H1 (cell line): Measurements from ENCODE around the gene TRPV6. TPM values are rescaled to one million over a fixed set of nuclear protein-coding genes. Genes with fewer than 3 reads are reported as not detected.

ENCODE experiments used
- CTCF ChIA-PET: fragments of 300-600 bp; sonication (Branson Sonifier 250); formaldehyde crosslinking; loops from one replicate; lab custom pipeline; 2021; ENCODE audit not compliant: partially characterized antibody; lab: Charles Lee
- POLR2A ChIA-PET: fragments of 300-600 bp; sonication (Branson Sonifier 250); formaldehyde crosslinking; loops from one replicate; lab custom pipeline; 2021; ENCODE audit warnings: inconsistent platforms; ENCODE audit not compliant: partially characterized antibody; lab: Charles Lee
- DNase-seq, 2 experiments: peaks; one replicate each; pipeline versions ENCODE4 v3.0.0 to v3.0.0-alpha.2; 2010 to 2022; ENCODE audit warnings: low spot score in 2 of 2, low read depth in 1 of 2, mixed read lengths in 1 of 2
- FAIRE-seq: peaks from 2 replicates; lab custom pipeline; 2011; peaks lifted over from hg19 to GRCh38; lab: Jason Lieb, UNC
- H2AFZ ChIP-seq: 2 replicates; pipeline ENCODE4 v1.8.1; 2012; ENCODE audit warnings: low read length, inconsistent platforms
- H2AK5ac ChIP-seq: 2 replicates; pipeline ENCODE4 v1.6.1; 2013; ENCODE audit warnings: low read depth, low read length
- H2BK120ac ChIP-seq: replicated peaks from 2 replicates; pipeline ENCODE3; 2013; ENCODE audit warnings: low read depth, low read length, inconsistent platforms
- H2BK12ac ChIP-seq: 2 replicates; pipeline ENCODE4 v1.6.1; 2013; ENCODE audit warnings: low read depth, low read length
- H2BK15ac ChIP-seq: 2 replicates; pipeline ENCODE4 v1.6.1; 2013; ENCODE audit warnings: low read length
- H2BK20ac ChIP-seq: 2 replicates; pipeline ENCODE4 v1.6.1; 2013; ENCODE audit warnings: low read length
- H2BK5ac ChIP-seq: 2 replicates; pipeline ENCODE4 v1.6.1; 2013; ENCODE audit warnings: low read depth, low read length
- H3K14ac ChIP-seq: 2 replicates; pipeline ENCODE4 v1.6.1; 2013; ENCODE audit warnings: inconsistent platforms; ENCODE audit not compliant: insufficient read length
- H3K18ac ChIP-seq: 2 replicates; pipeline ENCODE4 v1.6.1; 2013; ENCODE audit warnings: low read length; ENCODE audit errors: extremely low read depth
- H3K23ac ChIP-seq: 2 replicates; pipeline ENCODE4 v1.6.1; 2013; ENCODE audit warnings: inconsistent platforms; ENCODE audit not compliant: insufficient read length
- H3K23me2 ChIP-seq: 2 replicates; pipeline ENCODE4 v1.6.1; 2013; ENCODE audit warnings: low read depth, low read length
- H3K27ac ChIP-seq: 2 replicates; pipeline ENCODE4 v1.6.1; 2011; ENCODE audit warnings: low read depth, low read length, inconsistent platforms
- H3K27me3 ChIP-seq, 4 experiments: replicated peaks in 1 of 4; 1 replicate in 1 of 4; 2 replicates in 3 of 4; pipeline versions ENCODE4 v1.6.1 to v1.8.1; 2011 to 2013; ENCODE audit warnings: low read length in 3 of 4, mild to moderate bottlenecking in 3 of 4, inconsistent platforms in 2 of 4, mixed read lengths in 2 of 4, moderate library complexity in 1 of 4; ENCODE audit not compliant: control insufficient read depth in 3 of 4, insufficient read depth in 3 of 4; ENCODE audit errors: extremely low read depth in 1 of 4
- H3K36me3 ChIP-seq, 4 experiments: 2 replicates each; pipeline versions ENCODE4 v1.6.1 to v1.8.1; 2011 to 2013; ENCODE audit warnings: mild to moderate bottlenecking in 4 of 4, low read length in 3 of 4, moderate library complexity in 2 of 4, control low read depth in 1 of 4, inconsistent platforms in 1 of 4; ENCODE audit not compliant: insufficient read depth in 4 of 4, control insufficient read depth in 2 of 4
- H3K4ac ChIP-seq: replicated peaks from 2 replicates; pipeline ENCODE3; 2013; ENCODE audit warnings: low read length, low read depth, mixed read lengths, inconsistent platforms; ENCODE audit not compliant: insufficient read length
- H3K4me1 ChIP-seq, 4 experiments: replicated peaks in 1 of 4; 1 replicate in 1 of 4; 2 replicates in 3 of 4; pipeline versions ENCODE4 v1.6.1 to v1.8.1; 2011 to 2013; ENCODE audit warnings: low read length in 3 of 4, inconsistent platforms in 2 of 4, mixed read lengths in 1 of 4; ENCODE audit not compliant: insufficient read depth in 4 of 4, control insufficient read depth in 3 of 4
- H3K4me2 ChIP-seq, 2 experiments: 2 replicates each; pipeline versions ENCODE4 v1.6.1 to v1.8.1; 2011 to 2013; ENCODE audit warnings: low read depth in 2 of 2, low read length in 2 of 2, control low read depth in 1 of 2, inconsistent platforms in 1 of 2, mild to moderate bottlenecking in 1 of 2; ENCODE audit not compliant: insufficient read depth in 1 of 2
- H3K4me3 ChIP-seq, 4 experiments: fragments of 200-600, 300-600 bp in 1 of 4; sonication (generic), shearing (Covaris generic), sonication (Bioruptor Twin) in 1 of 4; 2 replicates each; pipeline versions ENCODE4 v1.5.1 to v1.8.1; 2011 to 2016; ENCODE audit warnings: low read length in 4 of 4, low read depth in 3 of 4, control low read depth in 2 of 4, inconsistent platforms in 2 of 4, mild to moderate bottlenecking in 2 of 4, mixed read lengths in 1 of 4, moderate library complexity in 1 of 4; ENCODE audit not compliant: insufficient read depth in 2 of 4; ENCODE audit errors: extremely low read depth in 1 of 4
- H3K56ac ChIP-seq: replicated peaks from 2 replicates; pipeline ENCODE3; 2013; ENCODE audit warnings: low read depth, mild to moderate bottlenecking, mixed read lengths, low read length, inconsistent platforms; ENCODE audit not compliant: insufficient read length
- H3K79me1 ChIP-seq: 2 replicates; pipeline ENCODE4 v1.6.1; 2013; ENCODE audit warnings: low read depth, low read length, control low read depth
- H3K79me2 ChIP-seq, 2 experiments: 2 replicates each; pipeline versions ENCODE4 v1.6.1 to v1.8.1; 2012 to 2013; ENCODE audit warnings: low read length in 2 of 2, mild to moderate bottlenecking in 2 of 2, inconsistent platforms in 1 of 2; ENCODE audit not compliant: insufficient read depth in 2 of 2, control insufficient read depth in 1 of 2
- H3K9ac ChIP-seq, 4 experiments: replicated peaks in 1 of 4; 1 replicate in 1 of 4; 2 replicates in 3 of 4; pipeline versions ENCODE4 v1.6.1 to v1.8.1; 2011 to 2013; ENCODE audit warnings: low read depth in 3 of 4, low read length in 3 of 4, control low read depth in 2 of 4, mild to moderate bottlenecking in 2 of 4, moderate library complexity in 2 of 4, inconsistent platforms in 1 of 4; ENCODE audit errors: extremely low read depth in 1 of 4
- H3K9me3 ChIP-seq, 2 experiments: 2 replicates each; pipeline versions ENCODE4 v1.6.1 to v1.8.1; 2012 to 2013; ENCODE audit warnings: mild to moderate bottlenecking in 2 of 2, moderate library complexity in 2 of 2, control low read depth in 1 of 2, inconsistent platforms in 1 of 2, low read depth in 1 of 2, low read length in 1 of 2, mixed read lengths in 1 of 2; ENCODE audit not compliant: insufficient read depth in 2 of 2
- H4K20me1 ChIP-seq, 2 experiments: replicated peaks in 1 of 2; 2 replicates each; pipeline versions ENCODE3 to v1.8.1; 2011 to 2013; ENCODE audit warnings: inconsistent platforms in 2 of 2, low read length in 2 of 2, mild to moderate bottlenecking in 1 of 2; ENCODE audit not compliant: insufficient read depth in 2 of 2, control insufficient read depth in 1 of 2
- H4K5ac ChIP-seq: 2 replicates; pipeline ENCODE4 v1.6.1; 2013; ENCODE audit warnings: low read length, low read depth, mixed read lengths, inconsistent platforms; ENCODE audit not compliant: insufficient read length
- H4K8ac ChIP-seq: 2 replicates; pipeline ENCODE4 v1.8.0; 2013; ENCODE audit warnings: mild to moderate bottlenecking, moderate library complexity, low read length, inconsistent platforms; ENCODE audit not compliant: insufficient read depth; ENCODE audit errors: extremely low read depth
- H4K91ac ChIP-seq: replicated peaks from 2 replicates; pipeline ENCODE3; 2013; ENCODE audit warnings: low read length, mixed read lengths, inconsistent platforms; ENCODE audit not compliant: insufficient read length
- CBX8 ChIP-seq: fragments of 300-800, 300-1000 bp; sonication (generic); IDR thresholded peaks from 2 replicates; pipeline ENCODE4 v1.7.1; 2016; ENCODE audit warnings: low read depth, low read length, borderline replicate concordance
- CHD1 ChIP-seq: IDR thresholded peaks from 2 replicates; pipeline ENCODE4 v1.6.1; 2012; ENCODE audit warnings: low read depth, low read length, improper control_type of control experiment
- WGBS, 2 experiments: shearing (Covaris generic) in 1 of 2; methylation state at CpG; one replicate each; pipeline versions ENCODE4 v1.1.6 to v1.1.7; 2013 to 2015; ENCODE audit warnings: low lambda C conversion rate in 2 of 2, mixed read lengths in 2 of 2, inconsistent platforms in 1 of 2, low coverage in 1 of 2, missing lambda C conversion rate in 1 of 2; ENCODE audit not compliant: insufficient replicate concordance in 2 of 2, insufficient coverage in 1 of 2, insufficient read length in 1 of 2; ENCODE audit errors: extremely low coverage in 1 of 2, missing lambda C conversion rate in 1 of 2; 5-methylcytosine and 5-hydroxymethylcytosine counted together
- polyA plus RNA-seq, 7 experiments: library from polyadenylated mRNA; depleted of rRNA in 3 of 7; stranded (reverse) in 5 of 7; unstranded in 2 of 7; fragments of >200 nt in 5 of 7; fragments of 200-250 nt in 2 of 7; gene quantifications; 1 replicate in 5 of 7; 2 replicates in 1 of 7; 4 replicates in 1 of 7; pipeline versions ENCODE4 v1.2.1 to v1.2.3, GENCODE V29; 2011 to 2013; ENCODE audit warnings: missing spikeins in 2 of 7, mixed read lengths in 2 of 7
- total RNA-seq: library from RNA; stranded (reverse); fragmentation: NEBNext Ultra II Directional; extraction: Animal tissue kit (Norgen Biotek cat#: 25700); gene quantifications from 2 replicates; pipeline ENCODE4 v1.2.1, GENCODE V29; 2021

TRPV6 gene
- total and polyA plus RNA-seq, 2 of the 8 experiments (the other 6 are each of a cell fraction or from before 2014, with no cell fraction given): 0.52 to 1.1 TPM

DNA sequence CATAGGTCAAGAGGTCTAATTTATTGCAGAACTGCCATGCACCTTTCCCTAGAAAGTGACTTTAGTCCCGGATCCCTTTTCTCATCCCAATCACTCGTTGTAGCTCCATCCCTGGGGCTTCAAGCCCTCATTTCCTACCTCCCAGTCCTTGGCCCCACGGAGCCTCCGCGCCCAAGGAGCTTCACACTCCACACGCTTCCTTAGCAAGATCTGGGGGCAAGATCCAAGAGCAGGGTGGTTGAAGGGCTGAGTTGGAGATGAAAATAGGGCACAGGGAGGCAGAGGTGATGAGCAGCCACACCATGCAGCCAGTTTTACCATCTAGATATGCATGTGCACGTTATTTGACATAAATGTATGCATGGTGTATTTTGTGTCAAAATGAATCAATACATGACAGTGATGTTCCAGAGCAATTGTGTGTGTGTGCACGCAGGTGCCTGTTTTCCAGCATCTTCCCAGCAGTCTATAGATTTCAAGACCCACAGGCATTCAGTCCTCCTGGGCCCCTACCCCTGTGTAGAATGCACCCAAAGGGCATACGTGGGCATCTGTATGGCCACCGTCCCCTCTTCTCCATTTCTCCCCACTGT lies 6.0 kb upstream of the TRPV6 start:
- peaks cover 0 to 7% of the 10 kb centered on the region in 2 experiments for H4K20me1 ChIP-seq
- no peaks in the 10 kb centered on the region for H3K36me3 ChIP-seq
- FAIRE-seq: no peak
- H3K79me1 ChIP-seq: no peaks in the 10 kb centered on the region
- CTCF ChIA-PET: interaction anchor here (1.1 to 8.2 kb wide), 4 partner anchors 11 to 324 kb away, joined by 4 to 69 read pairs (median 30); no protein-coding TSS in a partner anchor
- H3K23ac ChIP-seq: no peak overlapping the region
- no peak overlapping the region for H2BK20ac ChIP-seq
- H3K14ac ChIP-seq: no peak overlapping the region
- no peak overlapping the region for H4K8ac ChIP-seq
- no peak overlapping the region for H2BK120ac ChIP-seq
- no peaks in the 10 kb centered on the region for H3K9me3 ChIP-seq
- H4K5ac ChIP-seq: no peak overlapping the region
- DNase-seq: no peak
- 85% methylated on average over 9 of the region's 10 CpGs; no CpG with 5 or more reads in 1 of the 2 experiments for WGBS, 2 experiments
- no peak overlapping the region for H2BK12ac ChIP-seq
- H3K56ac ChIP-seq: no peak overlapping the region
- H3K79me2 ChIP-seq: no peaks in the 10 kb centered on the region
- no peak overlapping the region for H2BK15ac ChIP-seq
- no peak overlapping the region for H3K18ac ChIP-seq
- H3K4me2 ChIP-seq: no peak overlapping the region
- no peak overlapping the region for H2BK5ac ChIP-seq
- H3K27ac ChIP-seq: no peak overlapping the region
- H3K9ac ChIP-seq: no peak overlapping the region
- no peak overlapping the region for H3K4ac ChIP-seq
- peaks cover 0 to 2% (median 0%) of the 10 kb centered on the region in 4 experiments; a peak in 1 of 7 replicates for H3K4me1 ChIP-seq
- peaks cover 10% of the 10 kb centered on the region; the same call in 1 of the 2 replicates for H3K23me2 ChIP-seq
- H3K27me3 ChIP-seq: no peaks in the 10 kb centered on the region
- no peak overlapping the region for H3K4me3 ChIP-seq
- H2AFZ ChIP-seq: no peak overlapping the region
- H2AK5ac ChIP-seq: no peak overlapping the region
- no peak overlapping the region for H4K91ac ChIP-seq
- POLR2A ChIA-PET: no interaction called here
- no peak for TF ChIP-seq CHD1
- TF ChIP-seq CBX8: no peak
